Anterior cingulate cortex (tissue), 58 donors: ENCODE data around the gene TTLL3.
A peak's percentile ranks its signal among the peaks of the same experiment; 100 is the strongest.
"Not testable (repeated sequence)": the region's sequence is repeated elsewhere in the genome, so short reads cannot be mapped to it uniquely, and the experiment has no call there.

ENCODE experiments used
- DNase-seq, 58 donors: peaks; one replicate each; lab custom pipeline; 2025; lab: John Stamatoyannopoulos, UW

The TTLL3 gene

DNA sequence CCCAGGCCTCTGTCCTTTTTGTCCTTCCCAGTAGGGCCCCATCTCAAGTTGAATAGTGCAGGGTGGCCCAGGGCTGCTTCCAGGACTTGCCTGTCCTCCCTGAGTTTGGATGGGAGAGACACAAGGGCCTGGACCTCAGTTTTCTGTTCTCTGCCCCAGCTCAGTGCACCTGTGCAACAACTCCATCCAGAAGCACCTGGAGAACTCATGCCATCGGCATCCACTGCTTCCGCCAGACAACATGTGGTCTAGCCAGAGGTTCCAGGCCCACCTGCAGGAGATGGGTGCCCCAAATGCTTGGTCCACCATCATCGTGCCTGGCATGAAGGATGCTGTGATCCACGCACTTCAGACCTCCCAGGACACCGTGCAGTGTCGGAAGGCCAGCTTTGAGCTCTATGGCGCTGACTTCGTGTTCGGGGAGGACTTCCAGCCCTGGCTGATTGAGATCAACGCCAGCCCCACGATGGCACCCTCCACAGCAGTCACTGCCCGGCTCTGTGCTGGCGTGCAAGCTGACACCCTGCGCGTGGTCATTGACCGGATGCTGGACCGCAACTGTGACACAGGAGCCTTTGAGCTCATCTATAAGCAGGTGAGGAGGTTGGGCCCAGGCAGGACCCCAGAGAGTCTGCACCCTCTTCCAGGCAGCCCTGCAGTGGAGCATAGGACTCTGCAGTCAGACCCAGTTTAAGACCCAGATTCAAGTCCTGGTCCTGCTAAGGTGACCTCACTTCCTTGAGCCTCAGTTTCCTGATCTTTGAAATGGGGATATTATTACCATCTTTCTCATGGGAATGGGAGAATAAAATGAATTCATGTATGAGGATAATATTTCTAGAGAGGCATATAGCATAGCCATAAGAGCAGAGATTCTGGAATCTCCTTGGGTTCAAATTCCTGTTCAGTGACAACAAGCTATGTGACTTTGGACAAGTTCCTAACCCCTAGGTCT is 19.0 kb downstream of the TTLL3 start:
- DNase-seq, result no peak

DNA sequence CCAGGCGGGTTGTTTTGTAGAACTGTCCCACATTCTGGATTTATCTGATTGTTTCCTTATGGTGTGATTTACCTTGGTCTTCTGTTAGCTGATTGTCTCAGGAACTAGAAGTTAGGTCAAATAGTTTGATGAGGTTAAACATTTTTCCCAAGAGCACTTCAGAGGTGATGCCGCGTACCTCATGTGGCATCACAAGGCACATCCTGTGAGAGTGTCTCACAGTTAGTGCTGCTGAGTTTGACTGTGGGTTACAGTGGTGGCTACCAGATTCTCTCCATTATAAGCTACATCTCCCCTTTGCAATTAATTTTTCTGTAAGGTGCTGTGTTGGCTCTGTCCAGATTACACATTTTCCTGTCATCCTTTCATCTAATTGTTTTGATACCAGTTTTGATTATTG is 21.2 kb downstream of the TTLL3 start:
- no peak for DNase-seq

DNA sequence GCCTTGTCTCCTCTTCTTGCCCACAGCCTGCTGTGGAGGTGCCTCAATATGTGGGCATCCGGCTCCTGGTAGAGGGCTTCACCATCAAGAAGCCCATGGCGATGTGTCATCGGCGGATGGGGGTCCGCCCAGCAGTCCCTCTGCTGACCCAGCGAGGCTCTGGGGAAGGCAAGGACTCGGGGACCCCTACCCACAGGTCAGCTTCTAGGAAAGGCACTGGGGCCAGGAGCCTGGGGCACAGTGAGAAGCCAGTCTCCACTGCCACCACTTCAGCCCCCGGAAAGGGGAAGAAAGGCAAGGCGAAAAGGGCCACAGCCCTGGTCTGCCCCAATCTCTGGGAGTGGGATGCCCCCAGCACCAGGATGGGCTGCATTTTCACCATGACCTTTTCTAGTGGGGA is 23.0 kb downstream of the TTLL3 start:
- DNase-seq, result no peak

DNA sequence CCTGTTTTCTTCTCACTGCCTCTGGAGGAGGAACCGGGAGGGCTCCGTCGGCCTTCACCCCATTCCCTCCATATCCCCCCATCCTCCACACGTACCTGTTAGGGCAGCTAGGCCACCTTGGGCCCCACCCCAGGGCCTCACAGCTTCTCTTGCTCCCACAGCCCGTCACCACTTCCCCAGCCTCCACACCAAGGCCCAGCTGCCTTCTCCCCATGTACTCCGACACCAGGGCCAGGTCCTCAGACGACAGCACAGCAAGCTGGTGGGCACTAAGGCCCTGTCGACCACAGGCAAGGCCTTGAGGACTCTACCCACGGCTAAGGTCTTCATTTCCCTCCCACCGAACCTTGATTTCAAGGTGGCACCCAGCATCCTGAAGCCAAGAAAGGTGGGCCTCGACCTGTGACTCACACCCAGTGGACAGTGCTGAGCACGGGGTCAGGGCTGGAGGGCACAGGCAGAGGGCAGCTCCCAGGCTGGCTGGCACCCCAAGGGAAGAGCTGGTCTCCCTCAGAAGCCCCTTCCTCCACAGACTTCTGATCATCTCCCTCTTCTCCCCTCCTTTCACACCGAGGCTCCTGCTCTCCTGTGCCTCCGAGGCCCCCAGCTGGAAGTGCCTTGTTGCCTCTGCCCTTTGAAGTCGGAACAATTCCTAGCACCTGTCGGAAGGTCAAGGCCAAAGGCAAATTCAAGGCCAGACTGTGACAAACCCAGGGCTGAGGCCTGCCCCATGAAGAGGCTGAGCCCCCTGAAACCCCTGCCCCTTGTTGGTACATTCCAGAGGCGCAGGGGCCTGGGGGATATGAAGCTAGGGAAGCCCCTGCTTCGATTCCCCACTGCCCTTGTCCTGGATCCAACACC is 24.7 kb downstream of the TTLL3 start:
- no peak for DNase-seq

DNA sequence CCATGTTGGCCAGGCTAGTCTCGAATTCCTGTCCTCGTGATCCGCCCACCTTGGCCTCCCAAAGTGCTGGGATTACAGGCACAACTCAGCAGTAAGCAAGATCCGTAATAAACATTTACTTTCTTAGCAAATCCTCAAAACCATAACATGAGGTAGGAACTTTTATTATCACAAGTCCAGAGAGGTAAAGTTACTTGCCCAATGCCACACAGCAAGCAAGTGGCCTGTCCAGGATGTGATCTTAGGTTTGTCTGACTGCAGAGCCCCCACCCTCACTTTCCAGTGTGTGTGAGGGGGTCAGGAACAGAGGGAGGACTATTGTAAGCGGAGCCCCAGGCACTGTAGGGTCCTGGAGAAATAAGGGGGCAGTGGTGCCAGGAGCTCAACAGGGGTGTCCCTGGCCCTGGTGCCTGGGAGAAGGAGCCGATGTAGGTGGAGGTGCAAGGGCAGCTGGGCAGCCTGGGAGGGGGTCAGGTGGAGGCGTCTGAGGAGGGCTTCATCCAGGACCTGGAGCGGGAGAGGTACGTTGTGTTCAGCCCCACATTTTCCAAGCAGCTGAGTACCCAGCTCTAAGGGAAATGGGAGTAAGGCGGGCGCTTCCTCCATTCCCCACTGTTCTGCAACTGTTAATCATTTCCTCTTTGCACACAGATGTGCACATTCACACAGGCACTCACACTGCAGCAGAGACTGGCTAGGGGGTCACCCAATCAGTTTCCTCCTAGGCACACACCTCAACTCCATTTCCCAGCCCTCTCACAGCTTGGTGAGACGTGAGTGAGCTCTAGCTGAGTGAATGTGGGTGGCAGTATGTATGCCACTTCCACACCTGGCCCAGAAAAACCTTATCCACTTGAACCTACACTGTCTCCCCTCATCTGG is 27.9 kb downstream of the TTLL3 start:
- DNase-seq, result no peak

DNA sequence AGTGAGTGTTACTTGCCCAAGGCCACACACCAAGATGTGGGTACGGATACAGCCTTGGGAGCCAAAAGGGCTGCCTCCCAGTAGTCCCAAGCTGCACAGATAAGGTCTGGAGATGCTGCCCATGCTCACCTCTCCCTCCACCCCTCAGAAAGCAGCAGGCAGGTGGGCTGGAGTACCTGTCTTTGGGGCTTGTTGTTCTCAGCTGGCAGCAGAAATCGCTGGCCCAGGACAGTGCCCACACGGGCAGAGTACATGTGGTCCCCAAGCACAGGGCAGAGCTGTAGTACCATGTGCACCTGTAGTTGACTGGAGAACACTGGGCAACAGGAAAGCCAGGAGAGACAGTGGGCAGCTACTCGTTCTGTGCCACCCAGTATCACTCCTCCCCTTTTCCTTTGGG is 28.8 kb downstream of the TTLL3 start:
- no peak for DNase-seq

DNA sequence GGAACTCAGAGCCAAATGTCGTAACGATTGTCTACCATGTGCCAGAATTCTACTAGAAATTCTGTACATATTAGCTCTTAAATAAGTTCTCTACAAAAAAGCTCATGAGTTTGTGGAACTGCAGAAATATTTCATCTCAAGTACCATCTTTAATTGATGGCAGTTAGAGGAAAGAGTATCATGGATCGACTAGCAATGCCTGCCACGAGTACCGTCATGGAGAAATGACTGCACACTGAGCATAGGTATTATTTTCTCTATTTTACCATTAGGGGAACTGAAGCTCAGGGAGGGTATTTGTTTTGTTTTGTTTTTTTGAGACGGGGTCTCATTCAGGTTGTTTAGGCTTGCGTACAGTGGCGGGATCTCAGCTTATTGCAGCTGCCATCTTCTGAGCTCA is 31.0 kb downstream of the TTLL3 start:
- no peak for DNase-seq

DNA sequence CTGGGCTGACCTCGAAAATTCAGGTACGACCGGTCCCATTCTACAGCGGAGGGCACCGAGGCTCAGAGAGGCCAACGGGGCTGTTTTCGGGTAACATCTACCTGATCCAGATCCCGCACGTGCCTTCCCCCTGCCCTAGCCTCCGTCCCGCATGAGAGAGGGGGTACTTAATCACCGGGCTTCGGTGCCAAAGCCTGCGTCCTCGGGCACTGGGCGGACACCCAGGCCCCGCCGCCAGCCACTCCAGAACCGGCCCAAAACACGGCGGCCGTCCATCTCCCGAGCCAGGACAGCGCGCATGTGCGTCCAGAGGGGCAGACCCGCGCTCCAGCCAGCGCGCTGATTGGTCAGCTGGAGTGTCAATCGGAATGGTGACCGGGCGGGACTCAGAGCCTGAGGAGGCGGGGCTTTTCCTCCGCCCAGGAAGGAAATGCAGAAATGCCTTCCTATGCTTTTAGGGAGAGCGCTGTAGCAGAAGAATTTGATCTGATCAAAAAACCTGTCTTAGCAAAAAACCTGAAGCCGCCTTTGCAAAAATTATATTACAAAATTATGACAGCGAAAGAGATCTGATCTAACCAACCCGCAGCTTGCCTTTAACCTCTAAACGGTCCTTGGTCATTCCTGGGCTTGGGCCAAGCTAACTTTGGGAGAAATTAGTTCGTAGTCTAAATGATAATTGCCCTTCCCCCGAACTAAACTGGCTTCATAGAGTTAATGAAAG is 33.8 kb downstream of the TTLL3 start, which contains the start of gene RPUSD3:
Gene RPUSD3, minus strand, starts transcription at position 294 of the 724 bp plus-strand sequence. Its CDS starts 18 bp downstream, at position 276.
- DNase-seq, result peak; percentile 66 to 99 (median 96)

DNA sequence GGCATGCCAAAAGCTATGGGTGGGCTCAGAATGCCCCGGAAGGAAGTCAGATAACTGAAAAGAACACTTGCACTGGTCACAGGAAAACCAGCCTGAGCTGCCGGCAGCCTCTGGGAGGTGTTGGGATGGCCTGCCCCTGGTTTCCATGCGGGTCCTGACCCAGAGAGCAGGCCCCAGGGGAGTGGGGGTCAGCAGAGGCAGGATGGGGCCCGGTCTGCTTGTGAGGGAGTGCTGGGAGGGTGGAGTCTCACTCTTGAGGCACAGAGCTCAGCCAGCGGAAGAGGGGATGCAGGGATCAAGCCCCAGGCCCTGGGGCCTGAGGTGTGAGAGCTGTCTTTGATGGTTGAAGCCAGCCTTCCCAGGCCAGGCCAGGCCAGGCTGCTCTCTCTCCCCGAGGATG is 36.2 kb downstream of the TTLL3 start:
- DNase-seq, result no peak

DNA sequence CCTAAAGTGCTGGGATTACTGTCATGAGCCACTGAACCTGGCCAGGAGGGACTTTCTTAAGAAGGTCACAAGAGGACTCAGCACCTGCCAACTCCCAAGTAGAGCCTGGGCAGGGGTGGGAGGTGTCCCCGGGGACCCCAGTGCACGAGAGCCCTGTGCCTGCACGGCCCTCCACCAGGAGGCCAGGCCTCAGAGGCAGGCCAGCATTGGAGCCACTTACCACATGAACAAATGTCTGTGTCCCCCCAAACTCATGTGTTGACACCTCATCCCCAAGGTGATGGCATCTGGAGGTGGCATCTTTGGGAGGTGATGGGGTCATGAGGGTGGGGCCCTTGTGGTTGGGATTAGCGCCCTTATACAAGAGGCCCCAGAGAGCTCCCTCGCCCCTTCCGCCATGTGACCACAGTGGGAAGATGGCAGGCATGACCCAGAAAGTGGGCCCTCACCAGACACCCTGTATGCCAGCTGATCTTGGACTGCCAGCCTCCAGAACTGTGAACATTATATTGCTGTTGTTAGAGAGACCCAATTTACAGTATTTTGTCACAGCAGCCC is 36.9 kb downstream of the TTLL3 start:
- DNase-seq, result no peak

DNA sequence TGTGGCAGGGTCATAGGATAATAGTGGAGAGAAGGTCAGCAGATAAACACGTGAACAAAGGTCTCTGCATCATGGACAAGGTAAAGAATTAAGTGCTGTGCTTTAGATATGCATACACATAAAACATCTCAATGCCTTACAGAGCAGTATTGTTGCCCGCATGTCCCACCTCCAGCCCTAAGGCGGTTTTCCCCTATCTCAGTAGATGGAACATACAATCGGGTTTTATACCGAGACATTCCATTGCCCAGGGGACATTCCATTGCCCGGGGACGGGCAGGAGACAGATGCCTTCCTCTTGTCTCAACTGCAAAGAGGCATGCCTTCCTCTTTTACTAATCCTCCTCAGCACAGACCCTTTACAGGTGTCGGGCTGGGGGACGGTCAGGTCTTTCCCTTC is 37.8 kb downstream of the TTLL3 start:
- not testable (repeated sequence) for DNase-seq

DNA sequence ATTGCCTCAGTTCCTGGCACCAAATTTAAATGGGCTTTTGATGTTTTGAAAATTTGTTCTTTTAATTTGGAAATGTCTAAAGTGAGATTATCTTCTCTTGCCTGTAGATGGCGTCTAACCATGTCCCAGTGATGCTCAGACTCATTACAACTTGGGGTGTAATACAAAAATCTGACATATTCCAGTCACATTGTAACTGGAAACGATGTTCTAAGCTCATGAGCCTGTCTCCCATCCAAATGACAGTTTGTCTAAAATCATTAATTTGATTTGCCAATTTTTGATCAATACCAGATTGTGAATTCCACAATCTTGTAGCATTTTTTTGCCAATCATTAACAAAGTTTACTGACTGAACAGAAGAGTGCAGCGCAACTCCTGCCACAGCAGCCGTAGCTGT is 38.8 kb downstream of the TTLL3 start:
- DNase-seq, result peak in 2 of 58 donors; percentile 20 to 22

DNA sequence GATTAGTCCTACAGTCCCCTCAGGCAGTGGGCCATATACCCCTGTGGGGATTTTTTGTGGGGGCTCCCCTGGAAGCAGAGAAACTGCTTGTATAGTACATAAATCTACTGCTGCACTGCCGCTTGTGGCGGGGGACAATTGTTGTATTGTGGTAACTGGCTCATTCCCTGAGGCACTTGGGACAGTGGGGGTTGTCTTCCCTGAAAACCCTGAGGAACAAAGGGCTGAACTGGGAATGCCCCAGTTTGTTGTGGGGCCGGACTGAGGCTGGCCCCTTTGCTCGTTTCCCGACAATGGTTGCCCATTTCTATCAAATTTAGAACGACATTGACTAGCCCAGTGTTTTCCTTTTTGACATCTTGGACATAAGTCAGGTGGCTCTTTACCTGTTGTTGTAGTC is 41.3 kb downstream of the TTLL3 start:
- peak in 7 of 58 donors; percentile 6 to 28 (median 15) for DNase-seq

DNA sequence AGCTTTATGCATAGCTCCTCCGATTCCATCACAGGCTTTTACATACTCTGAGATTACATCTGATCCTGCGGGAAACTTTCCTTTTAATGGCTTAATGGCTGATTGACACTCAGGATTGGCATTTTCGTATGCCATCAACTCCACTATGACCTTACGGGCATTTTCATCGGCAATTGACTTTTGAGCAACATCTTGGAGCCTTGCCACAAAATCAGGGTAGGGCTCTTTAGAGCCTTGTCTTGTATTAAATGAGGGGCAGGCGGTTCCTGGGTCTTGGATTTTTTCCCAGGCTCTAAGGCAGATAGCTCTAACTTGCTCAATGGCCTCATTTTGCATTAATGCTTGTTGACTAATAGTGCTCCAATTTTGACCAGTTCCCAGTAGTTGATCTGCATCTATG is 41.9 kb downstream of the TTLL3 start:
- DNase-seq, result peak in 1 of 58 donors; percentile 34

DNA sequence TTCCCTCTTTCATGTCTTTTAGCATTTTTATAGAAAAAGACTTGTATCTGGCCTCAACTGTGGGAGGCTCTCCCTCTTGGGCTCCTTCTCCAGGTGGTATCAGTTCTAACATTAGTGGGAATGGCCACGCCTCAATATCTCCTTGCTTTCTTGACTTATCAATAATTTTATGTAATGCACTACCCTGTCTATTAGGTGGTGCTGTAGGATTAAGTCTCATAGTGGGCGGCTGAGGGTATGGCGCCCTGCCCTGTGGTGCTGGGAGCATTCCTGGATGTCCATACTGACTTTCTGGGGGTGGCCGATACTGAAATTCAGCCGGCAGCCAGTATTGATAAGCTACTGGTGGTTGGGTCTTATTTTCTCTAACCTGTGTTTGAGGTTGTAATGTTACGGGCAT is 42.5 kb downstream of the TTLL3 start:
- DNase-seq, result no peak

DNA sequence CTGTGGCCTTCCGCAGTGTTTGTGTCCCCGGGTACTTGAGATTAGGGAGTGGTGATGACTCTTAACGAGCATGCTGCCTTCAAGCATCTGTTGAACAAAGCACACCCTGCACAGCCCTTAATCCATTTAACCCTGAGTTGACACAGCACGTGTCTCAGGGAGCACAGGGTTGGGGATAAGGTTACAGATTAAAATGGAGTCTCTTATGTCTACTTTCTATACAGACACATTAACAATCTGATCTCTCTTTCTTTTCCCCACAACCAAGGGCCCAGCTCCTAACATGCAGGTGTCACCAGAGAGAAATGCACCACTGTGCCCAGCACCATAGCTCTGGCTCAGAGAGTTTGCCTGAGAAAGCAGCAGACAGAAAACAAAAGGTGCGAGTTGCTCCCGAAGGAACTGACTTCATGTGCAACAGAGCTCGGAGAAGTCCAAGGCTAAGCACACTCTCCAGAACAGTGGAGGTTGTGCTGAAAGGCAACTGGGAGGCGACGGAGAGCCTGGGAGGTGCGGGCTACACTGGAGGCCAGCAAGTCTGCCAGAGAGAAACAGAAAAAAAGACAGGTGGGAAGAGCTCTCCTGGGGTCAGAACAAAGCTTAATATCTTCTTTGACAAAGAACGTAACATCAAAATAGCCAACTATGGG is 44.4 kb downstream of the TTLL3 start:
- not testable (repeated sequence) for DNase-seq

DNA sequence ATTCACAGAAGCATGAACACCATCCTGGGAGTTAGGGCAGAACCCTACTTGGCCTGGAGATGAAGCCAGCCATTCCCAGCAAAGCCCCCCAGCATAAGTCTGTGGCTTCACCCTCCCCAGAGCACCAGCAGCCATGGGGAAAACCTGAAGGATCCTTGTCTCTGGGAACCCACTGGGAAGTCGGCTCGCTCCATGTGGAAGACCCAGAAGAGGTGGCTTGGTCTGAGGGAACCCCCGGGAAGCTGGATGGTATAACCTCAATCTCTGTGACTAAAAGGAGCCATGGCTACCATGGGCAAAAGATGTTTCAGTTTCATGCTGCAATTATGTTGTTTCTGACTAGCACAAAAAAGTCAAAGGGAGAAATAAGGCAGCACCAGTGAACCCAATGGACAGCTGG is 45.5 kb downstream of the TTLL3 start:
- no peak for DNase-seq

DNA sequence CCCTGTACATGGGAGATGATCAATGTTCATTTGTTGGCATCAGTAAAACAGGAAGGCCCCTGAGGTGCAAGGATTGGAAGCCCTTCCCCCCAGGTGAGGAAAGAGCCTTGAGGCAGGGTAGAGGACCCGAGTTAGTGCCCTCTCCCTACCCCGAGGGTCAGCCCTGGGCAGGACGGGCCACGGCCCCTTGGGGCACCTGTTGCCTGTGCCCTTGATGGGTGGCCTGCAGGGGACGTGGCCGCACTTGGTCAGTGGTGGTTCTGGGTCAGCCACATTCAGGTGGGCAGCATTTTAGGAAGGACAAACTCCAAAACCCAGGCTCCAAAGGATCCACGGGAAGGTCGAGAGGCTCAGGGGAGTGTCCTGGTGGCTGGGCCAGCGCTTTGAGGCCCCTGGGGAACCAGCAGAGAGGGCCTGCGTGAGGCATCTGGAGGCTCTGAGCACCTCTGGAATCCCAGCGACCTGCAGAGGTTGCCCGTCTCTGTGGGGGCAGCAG is 49.5 kb downstream of the TTLL3 start:
- no peak for DNase-seq

DNA sequence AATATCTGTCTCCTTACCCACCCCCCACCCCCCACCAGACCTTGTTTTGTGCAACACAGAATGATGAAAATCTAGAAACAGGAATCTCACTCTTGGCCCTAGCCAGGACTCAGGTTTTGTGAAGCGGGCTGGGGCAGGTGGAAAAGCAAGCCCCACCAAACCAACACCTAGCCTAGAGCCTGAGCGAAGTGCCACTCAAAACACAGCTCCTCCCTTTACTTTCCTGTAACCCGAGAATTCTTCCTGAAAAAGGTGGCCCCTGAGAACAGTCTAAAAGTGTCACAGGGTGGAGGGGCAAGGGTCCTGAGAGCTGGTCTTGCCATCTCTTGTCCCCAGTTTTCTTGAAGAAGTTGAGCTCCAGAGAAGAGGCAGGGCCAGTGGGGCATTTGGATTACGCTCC is 51.1 kb downstream of the TTLL3 start:
- no peak for DNase-seq
